Measurements from ENCODE around the gene TMEM215. TPM values are rescaled to one million over a fixed set of nuclear protein-coding genes. Genes with fewer than 3 reads are reported as not detected.

The TMEM215 gene
- total RNA-seq, 4 donors from 2014 or later: not detected

- Histone ChIP-seq H3K36me3 (no peaks in the 10 kb centered on the region), H3K27ac (no peak overlapping the region), H3K4me3 (no peak overlapping the region), H3K9me3 (no peaks in the 10 kb centered on the region), H3K27me3 (no peaks in the 10 kb centered on the region), H3K4me1 (no peaks in the 10 kb centered on the region)
- TF ChIP-seq POLR2A (IDR thresholded peaks at IDR 0.05) (no peak), CTCF (IDR thresholded peaks at IDR 0.05) (no peak), POLR2AphosphoS5 (IDR thresholded peaks at IDR 0.05) (no peak), EP300 (IDR thresholded peaks at IDR 0.05; ENCODE audit: low read depth) (no peak)
- intact Hi-C loops (cut with DNase I; ENCODE audit: low total_unique reads) (no loop called here), in situ Hi-C loops (cut with MboI; ENCODE audit: low pct_ligation_motif_present in 1 of 4, low pct_unique_long_range_greater_than_20kb in 1 of 4, low sequenced_read_pairs in 3 of 4) (loop anchor here in 1 of 4 donors (10.0 kb wide), 1 partner anchor 56 kb away; no protein-coding TSS in a partner anchor)
- WGBS, 2 donors (ENCODE audit: low coverage in 1 of 2): 80 to 83% methylated on average over 4 to 5 of the region's 5 CpGs
- DNase-seq: no peak
Observed at GRCh38 chr9:32828861-32829260, 45.5 kb downstream of the TMEM215 start.

- 57% methylated on average over 2 of the region's 2 CpGs; no CpG with 5 or more reads in 1 of the 2 donors for WGBS, 2 donors (ENCODE audit: low coverage in 1 of 2)
Observed at GRCh38 chr9:32832346-32832745, 49.0 kb downstream of the TMEM215 start.

More at GRCh38 chr9:32832346-32832745, 49.0 kb downstream of the TMEM215 start:
- TF ChIP-seq CTCF (IDR thresholded peaks at IDR 0.05): no peak
- TF ChIP-seq POLR2A (IDR thresholded peaks at IDR 0.05): no peak
- no peak for TF ChIP-seq POLR2AphosphoS5 (IDR thresholded peaks at IDR 0.05)
- TF ChIP-seq EP300 (IDR thresholded peaks at IDR 0.05; ENCODE audit: low read depth): no peak
- Histone ChIP-seq H3K36me3 (no peaks in the 10 kb centered on the region), H3K4me1 (no peaks in the 10 kb centered on the region), H3K27me3 (no peaks in the 10 kb centered on the region), H3K27ac (no peak overlapping the region), H3K4me3 (no peak overlapping the region), H3K9me3 (no peaks in the 10 kb centered on the region)
- in situ Hi-C loops (cut with MboI; ENCODE audit: low pct_ligation_motif_present in 1 of 4, low pct_unique_long_range_greater_than_20kb in 1 of 4, low sequenced_read_pairs in 3 of 4) (no loop called here), intact Hi-C loops (cut with DNase I; ENCODE audit: low total_unique reads) (no loop called here)
- DNase-seq: no peak

Small RNAs within 50 kb of the gene (small RNA-seq; reads per million reads assigned to genes)
- gene RF00019: 0 reads per million in 4 donors

Other genes starting within 250 kb of the TMEM215 start
- 1 to 10 TPM; 2.0 to 7.5 (median 3.8) TPM for gene SMIM27, start 231.2 kb upstream of the TMEM215 start, total RNA-seq
- 10 to 100 TPM; 14.5 to 26.5 (median 18.4) TPM for gene TOPORS, start 231.0 kb upstream of the TMEM215 start, total RNA-seq
- gene NDUFB6, start 210.4 kb upstream of the TMEM215 start, total RNA-seq: 10 to 100 TPM; 10.5 to 42.7 (median 24.3) TPM
- not detected for gene TAF1L, start 147.9 kb upstream of the TMEM215 start, total RNA-seq
- gene APTX, start 218.1 kb downstream of the TMEM215 start, total RNA-seq: 10 to 100 TPM in 3 of 4 donors, 1 to 10 TPM in 1; 8.6 to 24.1 (median 13.7) TPM
- 10 to 100 TPM in 3 of 4 donors, 1 to 10 TPM in 1; 7.9 to 68.3 (median 47.1) TPM for gene DNAJA1, start 241.7 kb downstream of the TMEM215 start, total RNA-seq